ENCODE results near the gene MLLT1. TPM values are rescaled to one million over a fixed set of nuclear protein-coding genes. Genes with fewer than 3 reads are reported as not detected.

MLLT1 gene
- total and polyA plus RNA-seq, 9 donors, result 11.1 to 116 (median 78.4) TPM

DNA sequence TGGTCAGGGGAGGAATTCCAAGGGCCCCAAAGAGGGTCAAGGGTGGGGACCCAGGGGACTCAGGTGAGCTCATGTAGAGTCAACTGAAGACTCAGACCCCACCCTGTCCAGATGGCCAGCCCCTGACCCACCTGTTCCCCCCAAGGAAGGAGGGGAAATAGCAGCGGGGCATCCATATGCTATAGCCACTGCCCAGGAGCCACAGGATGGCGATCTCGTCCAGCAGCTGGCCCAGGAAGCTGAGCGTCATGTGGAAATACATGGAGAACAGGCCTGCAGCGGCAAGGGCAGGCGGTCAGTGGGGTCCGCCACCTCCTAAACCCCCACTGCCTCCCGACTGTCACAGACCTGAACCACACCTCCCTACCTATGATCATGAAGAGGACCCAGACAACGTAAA is 32.2 kb upstream of the MLLT1 start:
- Histone ChIP-seq H3K27me3 (no peaks in the 10 kb centered on the region), H3K27ac (no peak overlapping the region), H3K9me3 (no peaks in the 10 kb centered on the region), H3K4me1 (ENCODE audit: insufficient read depth) (no peaks in the 10 kb centered on the region), H3K4me3 (no peak overlapping the region), H3K36me3 (no peaks in the 10 kb centered on the region)
- WGBS, 3 donors, result 61 to 65% (median 61%) methylated on average over 9 of the region's 9 CpGs
- no peak for DNase-seq
- TF ChIP-seq POLR2A (IDR thresholded peaks at IDR 0.05) (no peak), EP300 (IDR thresholded peaks at IDR 0.05) (no peak)
- TF ChIP-seq, protein P1, sequence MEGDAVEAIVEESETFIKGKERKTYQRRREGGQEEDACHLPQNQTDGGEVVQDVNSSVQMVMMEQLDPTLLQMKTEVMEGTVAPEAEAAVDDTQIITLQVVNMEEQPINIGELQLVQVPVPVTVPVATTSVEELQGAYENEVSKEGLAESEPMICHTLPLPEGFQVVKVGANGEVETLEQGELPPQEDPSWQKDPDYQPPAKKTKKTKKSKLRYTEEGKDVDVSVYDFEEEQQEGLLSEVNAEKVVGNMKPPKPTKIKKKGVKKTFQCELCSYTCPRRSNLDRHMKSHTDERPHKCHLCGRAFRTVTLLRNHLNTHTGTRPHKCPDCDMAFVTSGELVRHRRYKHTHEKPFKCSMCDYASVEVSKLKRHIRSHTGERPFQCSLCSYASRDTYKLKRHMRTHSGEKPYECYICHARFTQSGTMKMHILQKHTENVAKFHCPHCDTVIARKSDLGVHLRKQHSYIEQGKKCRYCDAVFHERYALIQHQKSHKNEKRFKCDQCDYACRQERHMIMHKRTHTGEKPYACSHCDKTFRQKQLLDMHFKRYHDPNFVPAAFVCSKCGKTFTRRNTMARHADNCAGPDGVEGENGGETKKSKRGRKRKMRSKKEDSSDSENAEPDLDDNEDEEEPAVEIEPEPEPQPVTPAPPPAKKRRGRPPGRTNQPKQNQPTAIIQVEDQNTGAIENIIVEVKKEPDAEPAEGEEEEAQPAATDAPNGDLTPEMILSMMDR (IDR thresholded peaks at IDR 0.05), result no peak
- intact Hi-C loops (cut with DNase I), result no loop called here

DNA sequence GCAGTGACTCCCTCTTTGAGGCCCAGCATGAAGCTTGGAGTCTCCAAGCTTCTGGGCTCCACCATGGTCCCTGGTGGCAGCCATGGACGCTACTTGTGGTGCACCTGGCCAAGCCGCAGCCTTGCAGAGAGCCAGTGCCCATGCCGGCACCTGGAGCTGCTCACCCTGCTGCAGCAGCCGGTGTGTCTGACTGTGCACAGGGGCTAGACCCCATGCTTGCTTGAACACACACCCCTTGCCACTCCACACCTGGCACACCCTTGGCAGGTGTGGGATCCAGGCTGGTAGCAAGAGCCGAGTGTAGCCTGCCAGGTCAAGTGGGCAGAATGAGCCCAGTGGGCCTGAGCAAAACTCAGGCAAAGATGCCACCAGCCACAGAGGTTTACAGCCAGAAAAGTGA is 18.6 kb upstream of the MLLT1 start:
- intact Hi-C loops (cut with DNase I), result no loop called here
- Histone ChIP-seq H3K36me3 (no peaks in the 10 kb centered on the region), H3K4me3 (no peak overlapping the region), H3K9me3 (no peaks in the 10 kb centered on the region), H3K4me1 (ENCODE audit: insufficient read depth) (no peaks in the 10 kb centered on the region), H3K27me3 (no peaks in the 10 kb centered on the region), H3K27ac (no peak overlapping the region)
- WGBS, 3 donors, result 88 to 89% (median 88%) methylated on average over 2 to 5 of the region's 5 CpGs
- no peak for DNase-seq
- no peak for TF ChIP-seq POLR2A (IDR thresholded peaks at IDR 0.05)
- TF ChIP-seq EP300 (IDR thresholded peaks at IDR 0.05), result no peak
- TF ChIP-seq, protein P1 (IDR thresholded peaks at IDR 0.05), result no peak

DNA sequence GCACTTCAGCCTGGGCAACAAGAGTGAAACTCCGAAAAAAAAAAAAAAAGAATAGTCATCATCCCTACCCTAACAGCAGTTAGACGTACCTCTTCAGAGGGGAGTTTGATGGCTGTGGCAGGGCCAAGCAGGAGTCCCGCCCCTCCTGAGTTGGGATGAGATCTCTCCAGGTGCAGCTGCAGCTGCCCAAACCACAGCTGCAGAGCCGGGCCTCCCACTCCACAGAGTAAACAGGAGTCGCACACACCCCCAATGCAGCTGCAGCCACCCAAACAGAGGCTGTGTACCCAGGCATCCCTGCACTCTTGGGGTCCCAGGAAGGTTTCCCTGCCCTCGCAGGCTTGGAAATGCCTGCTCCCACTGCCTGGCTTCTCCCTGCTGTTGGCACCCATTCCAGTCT is 17.4 kb upstream of the MLLT1 start:
- Histone ChIP-seq H3K4me1 (ENCODE audit: insufficient read depth) (no peaks in the 10 kb centered on the region), H3K27ac (no peak overlapping the region), H3K4me3 (no peak overlapping the region), H3K27me3 (no peaks in the 10 kb centered on the region), H3K36me3 (no peaks in the 10 kb centered on the region), H3K9me3 (peaks cover 0 to 4% of the 10 kb centered on the region in 2 donors)
- no peak for TF ChIP-seq POLR2A (IDR thresholded peaks at IDR 0.05)
- no peak for TF ChIP-seq EP300 (IDR thresholded peaks at IDR 0.05)
- TF ChIP-seq, protein P1 (IDR thresholded peaks at IDR 0.05), result no peak
- intact Hi-C loops (cut with DNase I), result no loop called here
- 76 to 82% (median 78%) methylated on average over 6 of the region's 6 CpGs for WGBS, 3 donors
- DNase-seq, result no peak

DNA sequence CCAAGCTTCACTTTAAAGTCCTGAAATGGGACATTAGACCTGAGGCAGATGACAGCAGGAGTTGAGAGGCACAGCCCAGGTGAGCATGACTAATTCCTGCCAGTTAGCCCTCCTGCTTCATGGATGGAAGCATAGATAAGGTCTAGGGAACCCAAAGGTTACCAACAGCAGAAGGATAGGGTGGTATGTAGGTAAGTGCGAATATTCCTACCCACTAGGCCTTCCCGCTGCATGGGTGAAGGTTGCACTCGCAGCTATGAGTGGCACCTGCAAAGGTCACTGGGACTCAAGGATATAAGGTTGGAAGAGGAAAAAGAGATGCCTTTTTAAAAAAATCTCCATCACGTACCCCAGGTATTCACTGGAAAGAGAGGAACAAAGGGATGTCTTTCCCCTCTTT is 12.2 kb upstream of the MLLT1 start:
- TF ChIP-seq EP300 (IDR thresholded peaks at IDR 0.05) (no peak), POLR2A (IDR thresholded peaks at IDR 0.05) (no peak)
- TF ChIP-seq, protein P1 (IDR thresholded peaks at IDR 0.05), result no peak
- Histone ChIP-seq H3K27me3 (no peaks in the 10 kb centered on the region), H3K36me3 (no peaks in the 10 kb centered on the region), H3K9me3 (peaks cover 13 to 15% of the 10 kb centered on the region in 2 donors), H3K4me1 (ENCODE audit: insufficient read depth) (no peaks in the 10 kb centered on the region), H3K27ac (no peak overlapping the region), H3K4me3 (no peak overlapping the region)
- WGBS, 3 donors, result 63 to 72% (median 66%) methylated on average over 4 of the region's 4 CpGs
- intact Hi-C loops (cut with DNase I), result loop anchor here in 1 of 4 donors (5.0 kb wide), 1 partner anchor 70 kb away; no protein-coding TSS in a partner anchor
- no peak for DNase-seq

Measured in ovary (tissue), 9 donors.